ENCODE data around the gene TNFSF9.

The TNFSF9 gene

GRCh38 chr19:6509118-6509971, 21.5 kb upstream of the TNFSF9 start:
- no peaks in the 10 kb centered on the region for H3K36me3 ChIP-seq (ENCODE audit: control insufficient read depth in 5 of 5, insufficient read depth in 5 of 5, low read length in 5 of 5)
- H3K4me3 ChIP-seq (ENCODE audit: low read depth in 1 of 5, low read length in 5 of 5), result no peak overlapping the region
- no peaks in the 10 kb centered on the region for H3K9me3 ChIP-seq (ENCODE audit: control insufficient read depth in 5 of 5, low read length in 5 of 5)
- no peaks in the 10 kb centered on the region for H3K4me1 ChIP-seq (ENCODE audit: control insufficient read depth in 5 of 5, insufficient read depth in 5 of 5, low read length in 5 of 5)
- H3K9ac ChIP-seq (ENCODE audit: low read length in 5 of 5), result no peak overlapping the region
- H3K27me3 ChIP-seq (ENCODE audit: control insufficient read depth in 5 of 5, insufficient read depth in 4 of 5, low read length in 5 of 5), result peaks cover 0 to 4% (median 0%) of the 10 kb centered on the region in 5 donors
- H3K27ac ChIP-seq (ENCODE audit: low read depth, low read length), result no peak overlapping the region

DNA sequence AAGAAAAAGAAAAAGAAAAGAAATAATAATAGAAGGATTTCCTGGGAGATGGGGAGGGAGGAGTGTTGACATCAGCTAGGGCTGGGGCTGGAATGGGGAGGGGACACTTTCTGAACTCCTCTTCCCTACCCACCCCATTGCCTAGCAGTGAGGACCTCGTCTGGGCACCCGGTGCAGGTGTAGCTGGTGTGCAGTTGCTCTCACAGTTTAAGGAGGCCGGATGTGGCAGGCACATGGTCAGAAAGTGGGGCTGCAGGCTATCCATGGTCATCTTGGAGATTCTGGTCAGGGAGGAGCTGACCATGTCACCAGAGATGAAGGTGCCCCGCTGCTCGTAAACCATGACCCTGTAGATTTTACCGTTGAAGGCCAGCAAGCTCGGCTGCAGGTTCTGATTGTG, 20.2 kb upstream of the TNFSF9 start:
- Histone ChIP-seq H3K9ac (ENCODE audit: low read length in 5 of 5) (no peak overlapping the region), H3K36me3 (ENCODE audit: control insufficient read depth in 5 of 5, insufficient read depth in 5 of 5, low read length in 5 of 5) (no peaks in the 10 kb centered on the region), H3K27ac (ENCODE audit: low read depth, low read length) (no peak overlapping the region), H3K4me3 (ENCODE audit: low read depth in 1 of 5, low read length in 5 of 5) (no peak overlapping the region), H3K9me3 (ENCODE audit: control insufficient read depth in 5 of 5, low read length in 5 of 5) (no peaks in the 10 kb centered on the region), H3K4me1 (ENCODE audit: control insufficient read depth in 5 of 5, insufficient read depth in 5 of 5, low read length in 5 of 5) (no peaks in the 10 kb centered on the region), H3K27me3 (ENCODE audit: control insufficient read depth in 5 of 5, insufficient read depth in 4 of 5, low read length in 5 of 5) (peaks cover 0 to 2% (median 0%) of the 10 kb centered on the region in 5 donors)

- no peak overlapping the region for H3K9ac ChIP-seq (ENCODE audit: low read length in 5 of 5)
- peaks cover 0 to 2% (median 0%) of the 10 kb centered on the region in 5 donors for H3K27me3 ChIP-seq (ENCODE audit: control insufficient read depth in 5 of 5, insufficient read depth in 4 of 5, low read length in 5 of 5)
- no peak overlapping the region for H3K27ac ChIP-seq (ENCODE audit: low read depth, low read length)
- H3K4me1 ChIP-seq (ENCODE audit: control insufficient read depth in 5 of 5, insufficient read depth in 5 of 5, low read length in 5 of 5), result peaks cover 0 to 26% (median 15%) of the 10 kb centered on the region in 5 donors
- H3K36me3 ChIP-seq (ENCODE audit: control insufficient read depth in 5 of 5, insufficient read depth in 5 of 5, low read length in 5 of 5), result no peaks in the 10 kb centered on the region
- H3K9me3 ChIP-seq (ENCODE audit: control insufficient read depth in 5 of 5, low read length in 5 of 5), result no peaks in the 10 kb centered on the region
- no peak overlapping the region for H3K4me3 ChIP-seq (ENCODE audit: low read depth in 1 of 5, low read length in 5 of 5)
These were observed 16.7 kb upstream of the TNFSF9 start for GRCh38 chr19:6514089-6514488.

- H3K4me3 ChIP-seq (ENCODE audit: low read depth in 1 of 5, low read length in 5 of 5), result no peak overlapping the region
- no peak overlapping the region for H3K27ac ChIP-seq (ENCODE audit: low read depth, low read length)
- H3K9ac ChIP-seq (ENCODE audit: low read length in 5 of 5), result no peak overlapping the region
- H3K4me1 ChIP-seq (ENCODE audit: control insufficient read depth in 5 of 5, insufficient read depth in 5 of 5, low read length in 5 of 5), result peaks cover 0 to 27% (median 15%) of the 10 kb centered on the region in 5 donors
- no peaks in the 10 kb centered on the region for H3K36me3 ChIP-seq (ENCODE audit: control insufficient read depth in 5 of 5, insufficient read depth in 5 of 5, low read length in 5 of 5)
- no peaks in the 10 kb centered on the region for H3K9me3 ChIP-seq (ENCODE audit: control insufficient read depth in 5 of 5, low read length in 5 of 5)
- H3K27me3 ChIP-seq (ENCODE audit: control insufficient read depth in 5 of 5, insufficient read depth in 4 of 5, low read length in 5 of 5), result peaks cover 0 to 2% (median 1%) of the 10 kb centered on the region in 5 donors
These were observed 15.8 kb upstream of the TNFSF9 start for GRCh38 chr19:6514926-6515544.

DNA sequence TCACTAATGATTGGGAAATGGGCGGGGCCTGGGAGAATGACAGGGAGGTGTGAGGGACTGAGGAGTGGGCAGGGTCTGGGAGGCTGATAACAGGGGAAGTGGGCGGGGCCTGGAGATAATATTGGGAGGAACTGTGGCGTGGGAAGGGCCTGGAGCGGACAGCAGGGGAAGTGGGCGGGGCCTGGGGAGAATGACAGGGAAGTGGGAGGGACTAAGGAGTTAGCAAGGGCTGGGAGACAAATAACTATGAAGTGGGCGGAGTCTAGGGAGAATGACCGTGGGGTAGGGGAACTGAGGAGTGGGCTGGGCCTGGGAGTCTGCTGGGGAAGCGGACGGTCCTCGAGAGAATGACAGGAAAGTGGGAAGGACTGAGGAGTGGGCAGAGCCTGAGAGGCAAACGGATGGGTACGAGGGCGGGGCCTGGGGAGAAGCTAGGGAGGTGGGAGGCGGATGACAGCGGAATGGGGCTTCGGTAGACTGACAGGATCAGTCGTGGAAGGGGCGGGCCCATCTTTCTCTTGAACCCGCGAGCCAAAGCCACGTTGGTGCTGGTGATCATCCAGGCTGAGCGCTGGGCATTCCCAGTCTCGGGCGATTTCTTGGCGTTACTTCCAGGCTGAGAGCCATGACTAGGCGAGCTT, 14.7 kb upstream of the TNFSF9 start:
- no peaks in the 10 kb centered on the region for H3K36me3 ChIP-seq (ENCODE audit: control insufficient read depth in 5 of 5, insufficient read depth in 5 of 5, low read length in 5 of 5)
- H3K9ac ChIP-seq (ENCODE audit: low read length in 5 of 5), result peak overlapping the region in 3 of 5 donors; percentile 62 to 85 (median 80)
- peak overlapping the region; percentile 50 for H3K27ac ChIP-seq (ENCODE audit: low read depth, low read length)
- peaks cover 0 to 27% (median 15%) of the 10 kb centered on the region in 5 donors for H3K4me1 ChIP-seq (ENCODE audit: control insufficient read depth in 5 of 5, insufficient read depth in 5 of 5, low read length in 5 of 5)
- H3K9me3 ChIP-seq (ENCODE audit: control insufficient read depth in 5 of 5, low read length in 5 of 5), result no peaks in the 10 kb centered on the region
- peak overlapping the region; percentile 70 to 86 (median 77) for H3K4me3 ChIP-seq (ENCODE audit: low read depth in 1 of 5, low read length in 5 of 5)
- peaks cover 0 to 6% (median 5%) of the 10 kb centered on the region in 5 donors for H3K27me3 ChIP-seq (ENCODE audit: control insufficient read depth in 5 of 5, insufficient read depth in 4 of 5, low read length in 5 of 5)

DNA sequence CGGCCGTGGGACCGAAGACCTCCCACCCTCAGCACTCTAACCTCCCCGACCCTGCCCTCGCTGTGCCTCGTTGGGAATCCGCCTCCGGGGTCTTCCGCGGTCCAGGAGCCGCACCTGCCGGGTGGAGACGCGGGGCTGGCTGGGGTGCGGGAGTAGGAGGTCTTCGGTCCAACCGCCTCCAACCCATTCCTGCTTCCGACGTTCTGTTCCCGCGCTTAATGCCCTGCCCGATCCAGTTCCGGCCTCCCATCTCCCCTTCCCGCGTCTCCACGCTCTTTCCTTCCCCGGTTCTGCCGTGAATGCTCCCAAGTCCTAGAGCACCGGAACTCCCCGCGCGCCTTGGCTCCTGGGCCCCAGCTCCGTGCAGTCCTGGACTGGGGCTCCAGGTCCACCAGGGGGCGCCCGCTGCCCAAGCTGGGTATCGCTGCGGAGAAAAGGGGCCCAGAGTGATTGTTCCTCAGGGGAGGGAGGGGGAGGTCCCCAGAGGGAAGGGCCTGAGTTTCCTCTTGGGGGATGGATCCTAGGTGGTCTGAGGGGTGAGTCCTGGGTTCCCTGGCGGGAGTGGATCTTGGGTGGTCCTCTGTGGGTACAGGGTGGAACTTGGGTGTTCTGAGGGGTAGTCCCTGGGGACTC, 14.1 kb upstream of the TNFSF9 start:
- peak overlapping the region in 4 of 5 donors; percentile 62 to 85 (median 72) for H3K9ac ChIP-seq (ENCODE audit: low read length in 5 of 5)
- peaks cover 0 to 27% (median 15%) of the 10 kb centered on the region in 5 donors for H3K4me1 ChIP-seq (ENCODE audit: control insufficient read depth in 5 of 5, insufficient read depth in 5 of 5, low read length in 5 of 5)
- H3K27me3 ChIP-seq (ENCODE audit: control insufficient read depth in 5 of 5, insufficient read depth in 4 of 5, low read length in 5 of 5), result peaks cover 0 to 6% (median 5%) of the 10 kb centered on the region in 5 donors
- no peaks in the 10 kb centered on the region for H3K36me3 ChIP-seq (ENCODE audit: control insufficient read depth in 5 of 5, insufficient read depth in 5 of 5, low read length in 5 of 5)
- H3K9me3 ChIP-seq (ENCODE audit: control insufficient read depth in 5 of 5, low read length in 5 of 5), result no peaks in the 10 kb centered on the region
- H3K27ac ChIP-seq (ENCODE audit: low read depth, low read length), result peak overlapping the region; percentile 50
- peak overlapping the region; percentile 70 to 86 (median 77) for H3K4me3 ChIP-seq (ENCODE audit: low read depth in 1 of 5, low read length in 5 of 5)

DNA sequence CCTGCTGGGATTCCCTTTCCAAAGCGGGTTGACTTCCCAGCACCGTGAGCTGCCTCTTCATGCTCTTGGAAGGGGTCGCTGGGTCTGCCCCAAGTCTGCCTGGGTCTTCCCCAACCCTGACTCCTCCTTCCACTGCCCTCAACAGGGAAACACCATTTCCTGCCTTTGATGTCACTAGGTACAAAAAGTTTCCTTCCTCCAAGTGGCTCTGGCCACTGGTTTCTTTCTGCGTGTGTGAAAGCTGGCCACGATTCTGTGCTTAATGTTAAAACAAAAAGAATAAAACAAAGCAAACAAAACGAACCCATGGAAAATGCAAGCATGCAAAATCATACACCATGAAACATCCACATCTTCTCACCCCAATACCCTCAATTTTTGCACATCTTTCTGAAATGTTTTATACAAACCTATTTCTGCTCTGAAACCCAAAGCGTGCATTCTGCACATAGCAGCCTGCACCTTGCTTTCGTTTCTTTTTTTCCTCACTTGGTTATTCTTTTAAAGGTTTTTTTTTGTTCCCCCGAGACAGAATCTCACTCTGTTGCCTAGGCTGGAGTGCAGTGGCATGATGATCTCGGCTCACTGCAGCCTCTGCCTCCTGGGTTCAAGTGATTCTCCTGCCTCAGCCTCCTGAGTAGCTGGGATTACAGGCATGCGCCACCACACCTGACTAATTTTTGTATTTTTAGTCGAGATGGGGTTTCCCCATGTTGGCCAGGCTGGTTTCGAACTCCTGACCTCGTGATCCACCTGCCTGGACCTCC, 12.5 kb upstream of the TNFSF9 start:
- no peak overlapping the region for H3K4me3 ChIP-seq (ENCODE audit: low read depth in 1 of 5, low read length in 5 of 5)

GRCh38 chr19:6519289-6519688, 11.5 kb upstream of the TNFSF9 start:
- Histone ChIP-seq H3K4me1 (ENCODE audit: control insufficient read depth in 5 of 5, insufficient read depth in 5 of 5, low read length in 5 of 5) (peaks cover 0 to 36% (median 15%) of the 10 kb centered on the region in 5 donors), H3K4me3 (ENCODE audit: low read depth in 1 of 5, low read length in 5 of 5) (no peak overlapping the region), H3K36me3 (ENCODE audit: control insufficient read depth in 5 of 5, insufficient read depth in 5 of 5, low read length in 5 of 5) (no peaks in the 10 kb centered on the region), H3K9ac (ENCODE audit: low read length in 5 of 5) (no peak overlapping the region), H3K27ac (ENCODE audit: low read depth, low read length) (no peak overlapping the region), H3K27me3 (ENCODE audit: control insufficient read depth in 5 of 5, insufficient read depth in 4 of 5, low read length in 5 of 5) (peaks cover 0 to 14% (median 8%) of the 10 kb centered on the region in 5 donors), H3K9me3 (ENCODE audit: control insufficient read depth in 5 of 5, low read length in 5 of 5) (no peaks in the 10 kb centered on the region)

More for the DNA sequence above, 12.5 kb upstream of the TNFSF9 start:
- Histone ChIP-seq H3K9ac (ENCODE audit: low read length in 5 of 5) (no peak overlapping the region), H3K4me1 (ENCODE audit: control insufficient read depth in 5 of 5, insufficient read depth in 5 of 5, low read length in 5 of 5) (peaks cover 0 to 29% (median 15%) of the 10 kb centered on the region in 5 donors), H3K9me3 (ENCODE audit: control insufficient read depth in 5 of 5, low read length in 5 of 5) (no peaks in the 10 kb centered on the region), H3K27ac (ENCODE audit: low read depth, low read length) (no peak overlapping the region), H3K27me3 (ENCODE audit: control insufficient read depth in 5 of 5, insufficient read depth in 4 of 5, low read length in 5 of 5) (peaks cover 0 to 14% (median 8%) of the 10 kb centered on the region in 5 donors), H3K36me3 (ENCODE audit: control insufficient read depth in 5 of 5, insufficient read depth in 5 of 5, low read length in 5 of 5) (no peaks in the 10 kb centered on the region)

All from subcutaneous abdominal adipose tissue (tissue), 5 donors.